ENCODE results near the gene SPATA9. TPM values are rescaled to one million over a fixed set of nuclear protein-coding genes. Genes with fewer than 3 reads are reported as not detected.

The SPATA9 gene
- total and polyA plus RNA-seq, 2 of the 13 experiments (the other 11 are each of a cell fraction or from before 2014, with no cell fraction given), result not detected

GRCh38 chr5:95730730-95731570 is 48.2 kb upstream of the SPATA9 start, which contains the start of gene RHOBTB3 (continued):
- TF ChIP-seq ZFP36 (IDR thresholded peaks at IDR 0.05; ENCODE audit: borderline replicate concordance, low read depth, low read length, partially characterized antibody), result no peak
- no peak for TF ChIP-seq GATA4 (IDR thresholded peaks at IDR 0.05; ENCODE audit: borderline replicate concordance, low read depth)
- TF ChIP-seq MLLT10 (CRISPR knock-in tag; IDR thresholded peaks at IDR 0.05), result no peak
- TF ChIP-seq SRSF4 (IDR thresholded peaks at IDR 0.05; ENCODE audit: low read depth, low read length, poor library complexity, severe bottlenecking), result no peak
- TF ChIP-seq RBM22 (optimal IDR thresholded peaks at IDR 0.05; ENCODE audit: low read length), result no peak
- no peak for TF ChIP-seq ZBTB4 (CRISPR knock-in tag; IDR thresholded peaks at IDR 0.05; ENCODE audit: borderline replicate concordance)
- TF ChIP-seq ZNF670 (CRISPR knock-in tag; IDR thresholded peaks at IDR 0.05; ENCODE audit: borderline replicate concordance), result no peak
- no peak for TF ChIP-seq ZBTB42 (CRISPR knock-in tag; IDR thresholded peaks at IDR 0.05)
- TF ChIP-seq ZNF513 (CRISPR knock-in tag; conservative IDR thresholded peaks at IDR 0.05), result no peak
- no peak for TF ChIP-seq ZNF124 (CRISPR knock-in tag; IDR thresholded peaks at IDR 0.05)
- no peak for TF ChIP-seq SNRNP70 (IDR thresholded peaks at IDR 0.05; ENCODE audit: low read depth, low read length)
- no peak for TF ChIP-seq ZNF335 (CRISPR knock-in tag; IDR thresholded peaks at IDR 0.05)
- no peak; the same call in 1 of the 2 replicates for TF ChIP-seq MTF2 (CRISPR knock-in tag; IDR thresholded peaks at IDR 0.05; ENCODE audit: borderline replicate concordance)
- TF ChIP-seq EED (CRISPR knock-in tag; IDR thresholded peaks at IDR 0.05), result 0 out of 2 replicates have a peak, but pooled peaks have one; percentile 52
- no peak for TF ChIP-seq DPF2 (CRISPR knock-in tag; IDR thresholded peaks at IDR 0.05; ENCODE audit: borderline replicate concordance, low read depth)
- no peak for TF ChIP-seq ATF2 (CRISPR knock-in tag; IDR thresholded peaks at IDR 0.05)
- no peak for TF ChIP-seq JUNB (CRISPR knock-in tag; IDR thresholded peaks at IDR 0.05; ENCODE audit: borderline replicate concordance)
- no peak for TF ChIP-seq CAMTA2 (CRISPR knock-in tag; IDR thresholded peaks at IDR 0.05; ENCODE audit: borderline replicate concordance)
- TF ChIP-seq PREB (CRISPR knock-in tag; IDR thresholded peaks at IDR 0.05), result no peak
- TF ChIP-seq TIGD3 (CRISPR knock-in tag; IDR thresholded peaks at IDR 0.05; ENCODE audit: borderline replicate concordance), result no peak
